Natural killer cell (primary cell): ENCODE results near the gene ETF1. TPM values are rescaled to one million over a fixed set of nuclear protein-coding genes. Genes with fewer than 3 reads are reported as not detected.

Experiments used
- ATAC-seq, 3 donors: fragments of 150-1000 bp in 2 of 3; fragments of 200-7000 bp in 1 of 3; cut with Tn5 transposase; 1 replicate in 1 of 3; 2 replicates in 2 of 3; pipeline ENCODE4 v1.10.0; 2021; ENCODE audit warnings: mild to moderate bottlenecking in 2 of 3, moderate library complexity in 2 of 3
- DNase-seq, 2 donors: peaks; one replicate each; pipeline versions ENCODE4 v3.0.0 to v3.0.0-alpha.2; 2013 to 2021; ENCODE audit warnings: mixed read lengths in 1 of 2
- H3K27ac ChIP-seq: one replicate; pipeline ENCODE4 v1.5.1; 2013; ENCODE audit warnings: mild to moderate bottlenecking, low read length
- H3K27me3 ChIP-seq: one replicate; pipeline ENCODE4 v1.6.1; 2013; ENCODE audit warnings: low read length; ENCODE audit not compliant: control insufficient read depth, insufficient read depth
- H3K36me3 ChIP-seq: one replicate; pipeline ENCODE4 v1.6.1; 2013; ENCODE audit warnings: low read length; ENCODE audit not compliant: control insufficient read depth, insufficient read depth
- H3K4me1 ChIP-seq: one replicate; pipeline ENCODE4 v1.6.1; 2013; ENCODE audit warnings: low read length; ENCODE audit not compliant: control insufficient read depth, insufficient read depth
- H3K4me3 ChIP-seq: one replicate; pipeline ENCODE4 v1.5.1; 2013; ENCODE audit warnings: low read length
- H3K9me3 ChIP-seq: one replicate; pipeline ENCODE4 v1.6.1; 2013; ENCODE audit warnings: low read length; ENCODE audit not compliant: control insufficient read depth, insufficient read depth
- H3K27ac Mint-ChIP-seq, 2 donors: one replicate each; pipeline ENCODE4 v1.8.0; 2022; ENCODE audit warnings: mild to moderate bottlenecking in 2 of 2, mixed read lengths in 2 of 2, moderate library complexity in 1 of 2
- H3K27me3 Mint-ChIP-seq, 2 donors: one replicate each; pipeline ENCODE4 v1.8.0; 2022; ENCODE audit warnings: low read depth in 2 of 2, mixed read lengths in 2 of 2
- H3K36me3 Mint-ChIP-seq: one replicate; pipeline ENCODE4 v1.8.0; 2022; ENCODE audit warnings: mixed read lengths
- H3K4me1 Mint-ChIP-seq, 2 donors: one replicate each; pipeline ENCODE4 v1.8.0; 2022; ENCODE audit warnings: mixed read lengths in 2 of 2
- H3K4me3 Mint-ChIP-seq: one replicate; pipeline ENCODE4 v1.8.0; 2022; ENCODE audit warnings: mild to moderate bottlenecking, moderate library complexity, mixed read lengths
- H3K9me3 Mint-ChIP-seq, 2 donors: one replicate each; pipeline ENCODE4 v1.8.0; 2022; ENCODE audit warnings: mixed read lengths in 2 of 2
- WGBS: methylation state at CpG from one replicate; pipeline ENCODE4 v1.1.7; 2013; ENCODE audit warnings: missing lambda C conversion rate; ENCODE audit not compliant: insufficient coverage; 5-methylcytosine and 5-hydroxymethylcytosine counted together
- intact Hi-C: fragments of 100-400 bp; cut with micrococcal nuclease; formaldehyde crosslinking; loops from one replicate; pipeline ENCODE4 v1.14.2; 2022
- total RNA-seq, 4 donors: library from RNA; stranded (reverse); fragments of 120-200 nt in 1 of 4; gene quantifications; one replicate each; pipeline versions ENCODE4 v1.2.3 to v1.2.4, GENCODE V29; 2013 to 2022
- TF ChIP-seq, protein P1 (sequence below): fragments of 200-600 bp; IDR thresholded peaks from one replicate; pipeline ENCODE4 v1.8.0; 2022; ENCODE audit warnings: antibody characterized with exemption

Gene ETF1
- total RNA-seq, 3 donors from 2014 or later (not counting 1 experiment from before 2014, with no cell fraction given) = 135 to 189 (median 136) TPM

DNA sequence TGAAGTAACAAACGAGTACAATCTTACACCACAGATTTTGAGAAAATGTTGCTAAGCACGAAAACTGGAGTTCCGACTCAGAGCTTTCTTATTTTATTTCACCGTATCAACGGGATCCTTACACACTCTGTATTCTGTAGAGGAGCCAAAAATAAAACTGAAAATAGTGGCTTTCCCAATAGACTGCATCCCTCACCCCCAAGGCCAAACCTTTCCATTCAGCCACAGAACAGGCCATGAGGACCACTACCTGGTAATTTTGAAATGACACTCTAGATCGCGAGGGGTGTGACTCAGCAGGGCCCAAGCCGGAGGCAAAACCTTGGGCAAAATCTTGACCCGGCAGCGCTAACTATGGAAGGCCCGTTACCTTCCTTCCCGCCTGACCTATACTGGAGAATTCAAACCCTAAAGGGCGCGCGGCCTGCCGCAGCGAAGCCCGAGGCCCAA is 31.7 kb upstream of the ETF1 start:
- DNase-seq (no peak), ATAC-seq (peak; percentile 13 to 33 (median 16))
- H3K4me3 ChIP-seq = peak overlapping the region; percentile 86
- peak overlapping the region; percentile 98 for H3K27ac ChIP-seq
- peaks cover 0 to 2% of the 10 kb centered on the region in 2 donors for H3K9me3 Mint-ChIP-seq
- TF ChIP-seq, protein P1, sequence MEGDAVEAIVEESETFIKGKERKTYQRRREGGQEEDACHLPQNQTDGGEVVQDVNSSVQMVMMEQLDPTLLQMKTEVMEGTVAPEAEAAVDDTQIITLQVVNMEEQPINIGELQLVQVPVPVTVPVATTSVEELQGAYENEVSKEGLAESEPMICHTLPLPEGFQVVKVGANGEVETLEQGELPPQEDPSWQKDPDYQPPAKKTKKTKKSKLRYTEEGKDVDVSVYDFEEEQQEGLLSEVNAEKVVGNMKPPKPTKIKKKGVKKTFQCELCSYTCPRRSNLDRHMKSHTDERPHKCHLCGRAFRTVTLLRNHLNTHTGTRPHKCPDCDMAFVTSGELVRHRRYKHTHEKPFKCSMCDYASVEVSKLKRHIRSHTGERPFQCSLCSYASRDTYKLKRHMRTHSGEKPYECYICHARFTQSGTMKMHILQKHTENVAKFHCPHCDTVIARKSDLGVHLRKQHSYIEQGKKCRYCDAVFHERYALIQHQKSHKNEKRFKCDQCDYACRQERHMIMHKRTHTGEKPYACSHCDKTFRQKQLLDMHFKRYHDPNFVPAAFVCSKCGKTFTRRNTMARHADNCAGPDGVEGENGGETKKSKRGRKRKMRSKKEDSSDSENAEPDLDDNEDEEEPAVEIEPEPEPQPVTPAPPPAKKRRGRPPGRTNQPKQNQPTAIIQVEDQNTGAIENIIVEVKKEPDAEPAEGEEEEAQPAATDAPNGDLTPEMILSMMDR = no peak
- H3K9me3 ChIP-seq = no peaks in the 10 kb centered on the region
- H3K4me1 ChIP-seq = peaks cover 18% of the 10 kb centered on the region
- WGBS = 0% methylated on average over 17 of the region's 18 CpGs
- H3K36me3 ChIP-seq = peaks cover 35% of the 10 kb centered on the region
- H3K4me1 Mint-ChIP-seq = peaks cover 21 to 33% of the 10 kb centered on the region in 2 donors
- no peaks in the 10 kb centered on the region for H3K27me3 ChIP-seq
- no peaks in the 10 kb centered on the region for H3K36me3 Mint-ChIP-seq
- H3K27me3 Mint-ChIP-seq = no peaks in the 10 kb centered on the region
- intact Hi-C loops = loop anchor here (1.0 to 10.0 kb wide), 5 partner anchors 9 to 720 kb away; partner anchors contain the start of genes ETF1, MATR3 and SIL1
- H3K4me3 Mint-ChIP-seq = peak overlapping the region; percentile 98
- peak overlapping the region; percentile 100 for H3K27ac Mint-ChIP-seq

DNA sequence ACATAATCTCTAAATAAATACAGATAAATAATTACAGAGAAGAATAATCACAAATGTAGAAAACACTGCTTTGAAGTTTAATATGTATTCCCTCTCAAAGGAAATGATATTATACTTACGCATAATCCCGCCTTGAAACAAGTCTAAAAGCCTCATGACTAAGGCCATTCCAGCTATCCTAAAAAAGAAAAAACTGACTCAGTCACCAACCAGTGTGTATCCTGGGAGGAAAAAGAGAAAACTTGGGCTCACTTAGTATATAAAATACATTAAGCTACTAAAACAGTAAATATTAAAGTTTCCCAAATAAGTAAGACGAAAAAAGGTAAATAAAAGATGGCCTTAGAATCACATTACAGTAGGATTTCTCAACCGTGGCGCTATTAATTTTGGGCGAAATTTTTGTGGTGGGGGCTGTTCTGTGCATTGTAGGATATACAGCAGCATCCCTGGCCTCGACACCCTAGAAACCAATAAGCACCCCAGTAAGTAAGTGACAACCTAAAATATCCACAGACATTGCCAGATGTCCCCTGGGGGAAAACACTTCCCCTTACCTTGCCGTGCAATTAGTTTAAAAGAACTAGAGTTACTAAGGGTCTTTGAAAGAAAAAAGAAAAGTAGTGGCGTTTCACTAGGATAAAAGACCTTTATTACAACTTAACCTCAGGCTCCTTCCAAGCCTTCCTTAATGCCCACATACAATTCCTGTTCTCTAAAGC is 31.1 kb upstream of the ETF1 start:
- Histone ChIP-seq H3K27ac (peak overlapping the region; percentile 98), H3K36me3 (peaks cover 41% of the 10 kb centered on the region), H3K4me3 (peak overlapping the region; percentile 86), H3K27me3 (no peaks in the 10 kb centered on the region), H3K4me1 (peaks cover 14% of the 10 kb centered on the region), H3K9me3 (no peaks in the 10 kb centered on the region)
- WGBS = 87% methylated on average over 7 of the region's 9 CpGs
- Mint-ChIP-seq H3K27me3 (no peaks in the 10 kb centered on the region), H3K9me3 (peaks cover 0 to 2% of the 10 kb centered on the region in 2 donors), H3K36me3 (peaks cover 1% of the 10 kb centered on the region), H3K4me1 (peaks cover 23 to 37% of the 10 kb centered on the region in 2 donors), H3K27ac (peak overlapping the region; percentile 100), H3K4me3 (peak overlapping the region; percentile 98)
- no peak for ATAC-seq
- intact Hi-C loops = loop anchor here (10.0 kb wide), 2 partner anchors 621 to 721 kb away; partner anchors contain the start of genes MATR3 and SIL1
- TF ChIP-seq, protein P1 = no peak
- DNase-seq = no peak

DNA sequence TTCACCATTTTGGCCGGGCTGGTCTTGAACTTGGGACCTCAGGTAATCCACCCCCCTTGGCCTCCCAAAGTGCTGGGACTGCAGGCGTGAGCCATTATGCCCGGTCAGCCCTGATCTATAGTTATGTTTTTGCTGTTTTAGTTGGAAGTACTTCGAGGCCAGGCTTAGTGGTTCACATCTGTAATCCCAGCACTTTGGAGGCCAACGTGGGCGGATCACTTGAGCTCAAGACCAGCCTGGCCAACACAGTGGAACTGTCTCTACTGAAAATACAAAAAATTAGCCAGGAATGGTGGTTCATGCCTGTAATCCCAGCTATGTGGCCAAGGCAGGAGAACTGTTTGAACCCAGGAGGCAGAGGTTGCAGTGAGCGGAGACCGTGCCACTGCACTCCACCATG is 30.2 kb upstream of the ETF1 start:
- H3K27me3 ChIP-seq = no peaks in the 10 kb centered on the region
- Mint-ChIP-seq H3K36me3 (peaks cover 8% of the 10 kb centered on the region), H3K4me1 (peaks cover 31 to 45% of the 10 kb centered on the region in 2 donors), H3K4me3 (no peak overlapping the region), H3K9me3 (peaks cover 0 to 2% of the 10 kb centered on the region in 2 donors), H3K27me3 (no peaks in the 10 kb centered on the region), H3K27ac (peak overlapping the region; percentile 100)
- TF ChIP-seq, protein P1 = no peak
- peaks cover 15% of the 10 kb centered on the region for H3K4me1 ChIP-seq
- no peak overlapping the region for H3K4me3 ChIP-seq
- H3K27ac ChIP-seq = no peak overlapping the region
- H3K9me3 ChIP-seq = no peaks in the 10 kb centered on the region
- DNase-seq (no peak), ATAC-seq (no peak)
- WGBS = 84% methylated on average over 8 of the region's 8 CpGs
- H3K36me3 ChIP-seq = peaks cover 50% of the 10 kb centered on the region
- intact Hi-C loops = loop anchor here (10.0 kb wide), 2 partner anchors 622 to 722 kb away; partner anchors contain the start of genes MATR3 and SIL1
